Posterior vena cava (tissue), 2 donors: ENCODE measurements around the gene DLGAP4. TPM values are rescaled to one million over a fixed set of nuclear protein-coding genes. Genes with fewer than 3 reads are reported as not detected.

Source experiments
- total RNA-seq, 2 donors: library from RNA; stranded (reverse); fragmentation: NEBNext Ultra II Directional; extraction: Animal tissue kit (Norgen Biotek cat#: 25700); gene quantifications; one replicate each; pipeline ENCODE4 v1.2.1, GENCODE V29; 2021
- donor health status: DM: yes; HTN: yes; CAD: no.
- donor health status: DM: yes; HTN: yes; CAD: no.

Gene DLGAP4
- total RNA-seq, 2 donors from 2014 or later = 116 to 141 TPM

Other genes with a start within 250 kb of the DLGAP4 start
- gene EPB41L1, start 151.6 kb upstream of the DLGAP4 start, total RNA-seq = 10 to 100 TPM; 39.3 to 58.2 TPM
- 10 to 100 TPM; 20.4 to 21.4 TPM for gene AAR2, start 69.9 kb upstream of the DLGAP4 start, total RNA-seq
- gene MYL9, start 235.2 kb downstream of the DLGAP4 start, total RNA-seq = 1,000 to 10,000 TPM; 2,680 to 3,095 TPM